Stimulated activated CD8-positive, alpha-beta memory T cell treated with anti-CD3 and anti-CD28 coated beads, Interleukin-4, amount 100 ng/mL, for 48 hours (primary cell): ENCODE data around the gene AHCYL2.
"Not testable (repeated sequence)": the region's sequence is repeated elsewhere in the genome, so short reads cannot be mapped to it uniquely, and the experiment has no call there.

Source experiments
- DNase-seq: peaks from one replicate; pipeline ENCODE4 v3.0.0-alpha.2; 2020

Gene AHCYL2

DNA sequence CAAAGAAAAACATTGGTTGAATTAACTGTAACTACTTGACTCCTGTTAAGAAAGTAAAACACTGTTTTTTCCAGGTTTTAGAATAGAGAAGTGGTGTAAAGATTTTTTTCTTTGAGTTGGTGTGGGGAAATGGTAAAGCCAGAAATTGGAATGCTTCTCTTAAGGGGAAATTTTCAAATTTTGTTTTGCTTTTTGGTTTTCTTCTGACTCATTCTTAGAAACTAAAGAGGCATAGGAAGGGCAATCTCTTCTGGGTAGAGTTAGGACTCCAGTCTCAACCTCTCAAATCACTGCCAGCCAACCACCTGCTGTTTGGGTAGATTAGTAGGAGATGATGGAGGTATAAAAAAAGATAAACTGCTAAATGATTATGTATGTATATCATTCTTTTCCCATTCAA lies 161.7 kb downstream of the AHCYL2 start:
- no peak for DNase-seq

DNA sequence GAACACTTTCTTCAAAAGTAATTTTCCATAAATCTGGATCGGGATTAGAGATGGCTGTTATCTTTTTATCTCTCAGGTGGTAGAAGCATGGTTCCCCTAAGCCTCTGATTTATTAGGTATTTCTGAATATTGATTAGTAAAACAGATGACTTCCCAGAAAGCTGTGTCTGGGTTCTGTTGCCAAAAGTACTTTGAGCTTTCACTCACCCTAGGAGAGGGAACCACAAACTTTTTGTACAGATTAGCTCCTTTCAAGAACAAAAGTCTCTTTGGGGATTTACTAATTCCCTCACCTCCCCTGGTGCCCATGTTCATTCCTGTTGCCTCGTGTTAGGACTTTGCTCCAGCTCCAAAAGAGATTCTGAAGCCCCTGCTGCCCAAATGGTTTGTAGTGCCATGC lies 162.7 kb downstream of the AHCYL2 start:
- no peak for DNase-seq

DNA sequence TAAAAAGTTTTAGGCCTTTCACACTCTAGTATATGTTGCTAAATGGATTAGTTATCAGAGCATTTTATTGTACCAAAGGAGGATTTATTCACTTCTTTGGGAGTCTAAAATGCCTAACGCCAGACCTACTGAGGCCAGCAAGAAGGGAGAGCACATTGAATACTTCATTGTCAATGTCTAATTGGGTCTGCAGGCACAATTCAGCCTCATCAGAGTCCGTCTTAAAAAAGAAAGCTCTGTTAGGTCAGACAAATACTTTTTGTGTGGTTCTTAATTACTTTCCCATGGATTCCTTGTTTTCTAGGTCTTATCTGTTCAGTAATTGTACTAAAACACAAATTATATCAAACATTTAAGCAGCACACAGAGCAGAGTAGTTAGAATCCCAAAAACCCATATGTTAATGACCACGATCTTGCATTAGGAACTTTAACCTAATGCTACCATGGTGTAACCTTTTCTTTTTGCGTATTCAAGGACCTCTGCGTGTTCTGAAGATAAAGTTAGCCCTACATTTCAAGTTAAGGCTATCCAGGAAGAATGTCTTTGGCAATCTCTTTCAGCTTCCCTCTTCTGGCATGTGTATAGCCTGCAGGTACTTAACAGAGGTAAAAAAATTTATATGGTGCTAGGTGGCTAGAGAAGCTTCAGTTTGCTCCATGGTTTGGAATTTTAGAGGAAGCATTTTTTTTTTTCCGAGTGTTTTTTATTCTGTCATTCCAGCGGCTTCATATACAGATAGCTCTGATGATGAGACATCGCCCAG lies 163.7 kb downstream of the AHCYL2 start:
- DNase-seq = no peak

DNA sequence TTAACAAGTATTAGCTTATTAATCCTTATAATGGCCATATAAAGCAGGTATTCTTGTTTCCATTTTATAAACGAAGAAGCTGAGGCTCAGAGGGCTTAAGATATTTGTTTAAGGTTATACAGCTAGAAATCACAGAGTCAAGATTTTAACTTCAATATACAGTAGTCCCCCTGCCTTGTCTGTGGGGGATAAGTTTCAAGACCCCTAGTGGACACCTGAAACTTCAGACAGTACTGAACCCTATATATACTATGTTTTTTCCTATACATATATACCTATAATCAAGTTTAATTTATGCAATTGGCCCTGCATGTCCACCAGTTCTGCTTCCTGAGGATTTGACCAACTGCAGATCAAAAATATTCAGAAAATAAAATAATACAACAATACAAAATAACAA lies 165.0 kb downstream of the AHCYL2 start:
- no peak for DNase-seq

GRCh38 chr7:129390314-129390713 lies 165.5 kb downstream of the AHCYL2 start:
- DNase-seq = no peak

DNA sequence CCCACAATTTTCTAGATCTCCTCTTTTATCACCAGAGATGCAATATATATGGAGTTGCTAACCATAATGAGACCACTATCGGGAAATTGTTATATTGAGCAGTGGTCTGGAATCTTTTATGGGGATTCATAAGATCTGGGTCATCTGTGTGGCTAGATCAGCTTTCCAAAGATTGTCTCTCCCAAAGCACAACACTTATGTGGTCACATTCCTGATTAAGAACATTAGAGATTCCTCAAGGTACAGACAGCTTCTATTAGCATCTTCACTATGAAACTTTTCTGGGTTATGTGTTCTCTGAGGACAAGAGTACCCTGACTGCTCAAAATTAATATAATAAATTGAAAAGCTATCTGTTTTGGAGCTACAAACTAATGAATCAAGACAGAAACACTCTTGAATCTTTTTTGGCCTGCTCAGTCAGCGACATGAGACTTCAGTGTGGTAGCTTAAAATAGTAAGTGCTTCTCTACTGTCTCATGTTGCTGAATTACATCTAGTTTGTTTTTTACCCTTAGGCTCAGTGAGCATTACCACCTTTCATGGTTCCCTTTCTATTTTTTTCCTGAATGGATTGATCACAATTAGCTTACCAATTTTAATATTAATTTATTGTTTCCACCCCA lies 166.8 kb downstream of the AHCYL2 start:
- DNase-seq = no peak

DNA sequence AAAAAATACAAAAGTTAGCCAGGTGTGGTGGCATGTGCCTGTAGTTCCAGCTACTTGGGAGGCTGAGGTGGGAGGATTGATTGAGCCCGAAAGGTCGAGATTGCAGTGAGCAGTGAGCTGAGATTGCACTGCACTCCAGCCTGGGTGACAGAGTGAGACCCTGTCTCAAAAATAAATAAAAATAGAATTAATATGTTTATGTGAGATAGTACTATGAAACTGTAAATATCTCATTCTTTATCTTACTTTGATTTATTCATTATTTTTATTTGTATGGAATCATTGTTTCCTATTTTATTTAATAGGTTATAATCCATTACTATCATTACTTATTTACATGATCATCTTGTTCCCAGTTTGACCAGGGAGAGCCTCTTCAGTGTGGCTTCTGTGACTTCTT lies 168.4 kb downstream of the AHCYL2 start:
- no peak for DNase-seq

- DNase-seq = no peak
Measured at GRCh38 chr7:129394101-129394500, 169.3 kb downstream of the AHCYL2 start.

DNA sequence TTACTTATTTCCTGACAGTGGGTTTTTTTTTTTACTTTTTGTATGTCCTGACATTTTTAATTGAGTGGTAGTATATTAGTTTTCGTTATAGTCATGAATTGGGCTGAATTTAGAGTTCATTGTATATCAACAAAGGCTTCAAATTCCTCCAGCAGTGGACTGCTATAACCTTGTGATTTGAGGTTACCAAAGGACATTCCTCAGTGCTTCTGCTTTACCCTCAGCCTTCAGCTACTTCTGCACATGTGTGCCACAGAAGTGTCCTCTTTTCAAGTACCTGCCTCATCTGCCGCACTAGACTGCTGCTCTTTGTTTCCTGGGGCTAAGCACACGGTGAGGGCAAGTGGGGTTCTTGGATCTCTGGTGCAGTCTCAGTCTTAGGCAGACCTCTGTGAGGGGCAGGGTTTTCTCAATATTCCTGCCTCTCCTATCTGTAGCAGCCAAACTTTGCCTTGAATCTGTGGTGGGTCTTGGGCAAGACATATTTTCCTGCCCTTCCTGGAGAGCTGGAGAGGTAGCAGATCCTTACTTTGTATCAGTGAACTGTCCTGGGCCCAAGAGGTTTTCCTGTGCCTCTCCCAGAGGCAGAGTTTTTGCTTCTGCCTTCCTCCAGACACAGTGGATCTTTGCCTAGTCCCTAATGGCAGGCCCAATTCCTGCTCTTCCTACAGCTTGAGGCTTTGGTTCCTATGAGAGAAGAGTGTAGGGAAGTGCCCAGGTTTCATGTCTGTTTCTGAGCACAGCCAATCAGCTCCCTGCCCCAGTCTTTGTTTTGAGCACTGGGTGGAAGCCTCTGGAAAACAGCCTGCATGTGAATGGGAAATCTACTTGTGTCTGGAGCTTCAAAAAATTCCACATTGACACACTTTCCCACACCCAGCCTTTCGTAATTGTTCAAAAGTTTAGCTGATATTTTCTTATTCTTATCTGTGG lies 170.4 kb downstream of the AHCYL2 start:
- no peak for DNase-seq

- DNase-seq = no peak
Measured at GRCh38 chr7:129401228-129401966, 176.6 kb downstream of the AHCYL2 start.

DNA sequence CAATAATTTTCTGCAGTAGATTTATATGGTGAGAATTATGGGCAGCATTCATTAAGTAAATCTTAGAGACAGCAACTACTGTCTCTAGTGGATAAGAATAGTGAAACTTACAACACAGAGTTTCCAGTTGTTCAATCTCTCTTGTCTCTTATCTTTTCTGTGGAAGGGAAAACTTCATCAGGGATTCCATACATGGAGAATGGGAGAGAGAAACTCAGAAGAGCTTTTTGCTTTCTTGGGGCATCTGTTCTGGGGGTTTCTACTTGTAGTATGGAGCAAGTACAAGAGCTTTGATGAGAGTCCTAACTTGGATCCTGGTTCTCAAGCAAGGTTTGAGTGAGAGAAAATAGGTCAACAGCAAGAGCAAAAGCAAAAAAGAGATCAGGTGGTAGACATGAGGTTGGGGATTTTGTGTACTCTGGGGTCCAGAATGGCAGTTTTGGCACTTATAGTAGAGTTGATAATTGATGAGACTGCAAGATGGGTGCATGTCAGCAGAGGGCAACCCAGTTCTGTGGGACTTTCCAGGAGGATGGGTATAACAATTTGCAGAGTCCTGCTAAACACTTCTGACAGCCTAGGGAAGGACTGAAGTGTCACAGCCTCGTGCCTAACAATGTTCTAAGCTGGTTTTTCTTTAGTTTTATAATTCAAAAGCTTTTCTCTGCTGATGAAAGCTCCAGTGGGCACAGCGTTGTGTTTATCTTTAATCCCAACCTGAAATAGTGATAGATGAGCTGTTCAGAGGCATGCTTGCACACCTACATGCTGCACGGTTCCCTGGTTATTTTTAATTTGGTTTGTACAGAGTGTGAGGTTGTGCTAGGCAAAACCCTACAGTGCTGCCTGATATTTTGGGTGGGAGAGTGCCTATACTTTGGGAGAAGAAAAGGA lies 177.4 kb downstream of the AHCYL2 start:
- DNase-seq = peak; percentile 43

DNA sequence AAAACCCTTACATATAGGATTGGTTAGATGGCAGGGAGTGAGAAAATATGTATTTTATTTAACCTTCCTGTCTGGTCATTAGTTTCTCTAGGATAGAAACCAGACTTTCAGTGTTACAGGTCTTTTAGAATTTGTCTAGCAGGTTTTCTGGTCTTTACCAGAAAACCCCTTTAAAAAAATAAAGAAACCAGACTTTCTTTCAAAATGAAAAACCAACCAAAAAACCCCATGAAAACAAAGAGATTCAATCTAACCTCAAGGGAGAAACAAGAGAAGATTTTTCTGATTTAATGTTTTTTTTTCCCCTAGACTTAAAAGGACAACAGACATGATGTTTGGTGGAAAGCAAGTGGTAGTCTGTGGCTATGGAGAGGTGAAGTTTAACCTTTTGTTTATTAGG lies 180.7 kb downstream of the AHCYL2 start:
- DNase-seq = no peak

DNA sequence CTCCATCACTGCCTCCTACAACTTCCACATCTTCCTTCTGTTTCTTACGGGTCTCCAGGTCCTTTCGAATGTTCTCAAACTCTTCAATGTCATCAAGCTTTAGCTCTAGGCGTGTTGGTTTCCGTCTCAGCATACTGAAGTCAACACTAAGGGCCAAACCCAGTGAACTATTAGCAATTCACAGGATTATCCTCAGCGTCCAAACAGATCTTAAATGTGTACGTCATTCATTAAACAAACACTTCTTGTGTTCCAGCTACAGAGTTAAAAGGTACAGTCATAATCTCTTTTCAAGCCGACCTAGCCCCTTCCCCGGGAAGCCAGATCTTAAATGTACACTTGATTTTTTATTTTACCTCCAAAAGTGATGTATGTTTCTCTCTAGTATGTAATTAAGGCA lies 185.4 kb downstream of the AHCYL2 start:
- not testable (repeated sequence) for DNase-seq

DNA sequence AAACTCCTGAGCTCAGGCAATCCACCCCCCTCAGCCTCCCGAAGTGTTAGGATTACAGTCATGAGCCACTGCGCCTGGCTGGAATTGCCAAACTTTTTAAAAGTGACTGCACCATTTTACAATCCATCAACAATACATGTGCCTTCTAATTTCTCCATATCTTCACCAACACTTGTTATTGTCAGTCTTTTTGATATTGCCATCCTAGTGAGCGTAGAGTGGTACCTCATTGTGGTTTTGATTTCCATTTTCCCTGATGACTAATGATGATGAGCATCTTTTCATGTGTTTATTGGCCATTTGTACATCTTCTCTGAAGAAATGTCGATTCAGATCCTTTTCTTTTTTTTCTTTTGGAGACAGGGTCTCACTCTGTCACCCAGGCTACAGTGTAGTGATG lies 187.7 kb downstream of the AHCYL2 start:
- DNase-seq = no peak

DNA sequence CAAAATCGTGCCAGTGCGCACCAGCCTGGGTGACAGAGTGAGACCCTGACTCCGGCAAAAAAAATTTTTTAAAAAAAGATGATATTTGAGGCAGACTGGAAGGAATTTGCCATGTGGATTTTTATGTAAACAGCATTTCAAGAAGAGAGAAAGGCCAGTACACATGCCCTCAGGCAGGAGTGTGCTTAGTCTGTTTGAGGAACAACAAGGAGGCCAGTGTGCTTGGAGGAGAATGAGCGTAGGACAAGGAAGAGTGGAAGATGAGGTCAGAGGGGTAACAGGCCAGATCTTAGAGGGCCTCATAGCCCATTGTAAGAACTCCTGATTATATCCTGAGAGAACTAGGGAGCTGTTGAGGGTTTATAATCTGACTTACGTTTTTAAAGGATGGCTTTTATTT lies 192.2 kb downstream of the AHCYL2 start:
- DNase-seq = no peak

DNA sequence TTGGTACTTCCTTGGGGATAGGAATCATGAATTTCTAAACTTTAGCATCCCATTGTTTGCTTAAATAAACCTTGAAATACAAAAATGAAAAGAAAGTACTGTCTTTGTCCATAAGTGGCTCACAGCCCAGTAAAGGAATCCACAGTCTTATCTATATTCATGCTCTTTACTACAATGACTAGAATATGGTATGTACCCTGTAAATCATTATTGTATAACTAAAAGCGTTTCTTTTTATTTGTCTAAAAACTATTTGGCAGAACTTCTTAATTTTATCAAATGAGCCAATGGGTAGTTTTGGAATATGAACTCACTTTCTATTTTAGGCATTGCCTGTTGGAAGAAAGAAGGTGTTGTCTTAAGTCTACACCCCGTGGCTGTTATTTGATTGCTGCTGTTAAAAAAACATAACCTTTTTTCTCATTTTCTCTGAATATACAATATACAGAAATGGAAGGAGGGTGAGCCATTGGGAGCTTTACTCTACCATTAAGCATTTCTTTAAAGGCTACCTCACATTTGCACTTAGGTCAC lies 197.0 kb downstream of the AHCYL2 start:
- DNase-seq = no peak

GRCh38 chr7:129422727-129423126 lies 197.9 kb downstream of the AHCYL2 start:
- DNase-seq = no peak

- DNase-seq = no peak
Measured at GRCh38 chr7:129423700-129424410, 199.0 kb downstream of the AHCYL2 start.

- DNase-seq = no peak
Measured at GRCh38 chr7:129426482-129426881, 201.7 kb downstream of the AHCYL2 start.

DNA sequence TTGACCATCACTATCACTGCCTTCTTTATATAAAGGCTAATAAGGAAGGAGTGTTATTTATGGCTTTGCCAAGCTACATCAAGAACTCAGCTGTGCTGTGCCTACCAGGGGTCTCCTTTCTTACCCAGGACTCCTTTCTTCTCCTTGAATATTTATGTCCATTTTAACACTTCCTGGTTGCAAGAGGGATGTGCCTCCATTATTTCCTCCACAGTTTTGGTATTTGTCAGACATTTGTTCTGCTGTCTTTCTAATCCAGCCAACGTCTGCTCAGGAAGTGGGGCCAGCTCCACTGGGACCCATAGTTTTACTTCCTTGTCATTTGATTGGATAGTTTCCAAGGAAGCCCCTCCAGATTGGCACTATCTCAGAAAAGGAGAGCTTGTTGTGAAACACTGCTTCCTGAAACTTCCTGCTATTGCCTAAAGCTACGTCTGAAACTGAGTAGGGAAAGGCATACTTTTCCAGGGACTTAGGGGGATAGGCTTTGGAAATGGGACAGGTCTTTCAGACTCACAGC lies 202.8 kb downstream of the AHCYL2 start:
- no peak for DNase-seq
